K562 (cell line): Measurements from ENCODE around the gene NSMCE1. TPM values are rescaled to one million over a fixed set of nuclear protein-coding genes. Genes with fewer than 3 reads are reported as not detected.
A peak's percentile ranks its signal among the peaks of the same experiment; 100 is the strongest.

Experiments used
- ADNP ChIP-seq: fragments of 200-800 bp; sonication (Bioruptor generic); IDR thresholded peaks from 2 replicates; pipeline ENCODE4 v1.6.1; 2016; ENCODE audit warnings: missing genetic modification characterization, missing compliant biosample characterization
- ATF7 ChIP-seq: fragments of 450-650 bp; IDR thresholded peaks from 2 replicates; pipeline ENCODE4 v1.7.1; 2014; ENCODE audit warnings: mild to moderate bottlenecking, moderate library complexity
- BRD9 ChIP-seq: fragments of 450-650 bp; IDR thresholded peaks from 2 replicates; pipeline ENCODE4 v1.6.1; 2018; ENCODE audit warnings: low read depth; ENCODE audit not compliant: partially characterized antibody
- CREB3L1 ChIP-seq: fragments of 450-650 bp; IDR thresholded peaks from 2 replicates; pipeline ENCODE4 v1.6.1; 2014; ENCODE audit warnings: low read depth, mild to moderate bottlenecking, moderate library complexity, borderline replicate concordance
- E2F3 ChIP-seq: fragments of 250-450 bp; sonication (Bioruptor Pico); IDR thresholded peaks from 2 replicates; pipeline ENCODE4 v1.4.0; 2020; ENCODE audit warnings: mild to moderate bottlenecking
- OTX1 ChIP-seq: fragments of 450-650 bp; formaldehyde crosslinking; IDR thresholded peaks from 2 replicates; pipeline ENCODE4 v1.4.0; 2022; ENCODE audit warnings: mild to moderate bottlenecking
- POLR2A ChIP-seq: fragments of 450-650 bp; conservative IDR thresholded peaks from 2 replicates; pipeline ENCODE4 v1.6.1; 2016
- PRDM10 ChIP-seq: fragments of 450-650 bp; IDR thresholded peaks from 2 replicates; pipeline ENCODE4 v1.6.1; 2018; ENCODE audit not compliant: partially characterized antibody
- RFX1 ChIP-seq: fragments of 450-650 bp; IDR thresholded peaks from 2 replicates; pipeline ENCODE4 v1.6.1; 2016; ENCODE audit warnings: mild to moderate bottlenecking, moderate library complexity
- XRCC5 ChIP-seq: fragments of 200-400 bp; formaldehyde crosslinking; IDR thresholded peaks from 2 replicates; pipeline ENCODE4 v1.6.1; 2017; ENCODE audit warnings: low read depth, mild to moderate bottlenecking, low read length
- ZBTB34 ChIP-seq: fragments of 250-450 bp; sonication (Bioruptor Pico); IDR thresholded peaks from 2 replicates; pipeline ENCODE4 v1.8.0; 2021; ENCODE audit warnings: mild to moderate bottlenecking, moderate library complexity
- ZNF408 ChIP-seq: fragments of 250-450 bp; sonication (Bioruptor Pico); IDR thresholded peaks from 2 replicates; pipeline ENCODE4 v1.4.0; 2020; ENCODE audit warnings: low read depth, mild to moderate bottlenecking, moderate library complexity
- ZNF561 ChIP-seq: fragments of 450-650 bp; formaldehyde crosslinking; conservative IDR thresholded peaks from 2 replicates; pipeline ENCODE4 v1.4.0; 2020; ENCODE audit warnings: mild to moderate bottlenecking, moderate library complexity
- polyA plus RNA-seq, 8 experiments: library from polyadenylated mRNA; depleted of rRNA in 4 of 8; stranded (reverse) in 5 of 8; unstranded in 3 of 8; fragments of >200 nt; fragmentation: Nextera tagmentation in 2 of 8; fragmentation: Illumina TruSeq in 1 of 8; extraction: Ambion mirVana in 2 of 8; extraction: Trizol in 1 of 8; gene quantifications; 2 replicates each; pipeline versions ENCODE4 v1.2.1 to v1.2.3, GENCODE V29; 2011 to 2014; ENCODE audit warnings: inconsistent platforms in 1 of 8, missing spikeins in 1 of 8
- total RNA-seq, 7 experiments: library from RNA; depleted of rRNA in 6 of 7; stranded (reverse); fragments of >200 nt in 6 of 7; fragmentation: Illumina TruSeq in 2 of 7; extraction: Trizol in 2 of 7; gene quantifications; 2 replicates each; pipeline versions ENCODE4 v1.2.1 to v1.2.3, GENCODE V29; 2011 to 2021; ENCODE audit warnings: low replicate concordance in 1 of 7
- TF ChIP-seq, protein P1 (sequence below): sonication (generic); formaldehyde crosslinking; IDR thresholded peaks from 2 replicates; pipeline ENCODE4 v1.8.0; 2022; ENCODE audit warnings: missing genetic modification reagents, mild to moderate bottlenecking, moderate library complexity, borderline replicate concordance
- TF ChIP-seq, protein P2 (sequence below): sonication (generic); formaldehyde crosslinking; IDR thresholded peaks from 2 replicates; pipeline ENCODE4 v1.9.0; 2022; ENCODE audit warnings: mild to moderate bottlenecking, missing genetic modification reagents

The NSMCE1 gene
- total and polyA plus RNA-seq, 9 of the 15 experiments (the other 6 are each of a cell fraction or from before 2014, with no cell fraction given): 52.1 to 163 (median 61.5) TPM

DNA sequence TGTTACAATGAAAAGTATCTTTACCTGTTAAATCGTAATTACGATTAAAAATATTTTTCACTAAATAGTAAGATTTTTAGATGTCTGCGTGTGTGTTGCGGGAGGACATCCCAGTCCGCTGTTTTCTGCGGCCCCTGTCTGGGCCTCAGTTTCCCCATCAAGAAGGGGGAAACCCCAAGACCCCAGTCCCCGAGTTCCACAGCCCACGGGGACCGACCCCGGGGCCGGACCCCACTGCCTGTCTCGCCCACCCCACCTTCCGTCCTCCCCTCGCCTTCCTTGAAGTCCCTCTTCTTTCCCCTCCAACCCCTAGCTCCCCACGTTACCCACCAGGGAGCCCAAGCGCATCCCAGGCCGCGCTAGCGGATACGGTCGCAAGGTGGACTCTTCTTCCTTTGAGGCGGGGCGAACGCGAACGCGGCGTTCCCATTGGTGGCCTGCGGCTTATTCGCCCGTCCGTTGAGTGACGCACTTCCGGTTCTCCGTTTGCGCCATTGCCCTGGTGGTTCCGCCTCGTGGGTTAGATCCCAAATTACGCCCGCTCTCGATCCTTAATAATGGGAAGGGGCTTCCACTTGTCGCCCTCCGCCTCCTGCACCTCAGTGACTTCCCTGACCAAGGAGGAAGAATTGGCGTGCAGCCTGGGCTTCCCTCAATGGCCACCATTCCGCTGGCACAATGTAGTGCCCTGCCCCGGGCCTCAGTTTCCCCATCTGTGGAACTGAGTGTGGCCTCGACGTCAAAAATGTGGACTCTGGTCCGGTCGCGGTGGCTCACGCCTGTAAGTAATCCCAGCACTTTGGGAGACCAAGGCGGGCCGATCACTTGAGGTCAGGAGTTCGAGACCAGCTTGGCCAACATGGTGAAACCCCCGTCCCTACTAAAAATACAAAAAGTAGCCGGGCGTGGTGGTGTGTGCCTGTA is at the start of gene NSMCE1 (continued):
- TF ChIP-seq PRDM10 (peak; percentile 75), RFX1 (no peak), CREB3L1 (0 out of 2 replicates have a peak, but pooled peaks have one; percentile 36), ZBTB34 (CRISPR knock-in tag) (no peak), XRCC5 (0 out of 2 replicates have a peak, but pooled peaks have one; percentile 36), OTX1 (CRISPR knock-in tag) (0 out of 2 replicates have a peak, but pooled peaks have one; percentile 9), ZNF408 (CRISPR knock-in tag) (no peak), ATF7 (peak; percentile 67; the same call in 1 of the 2 replicates), POLR2A (peak; percentile 96), ADNP (peak; percentile 85), ZNF561 (CRISPR knock-in tag) (no peak), E2F3 (CRISPR knock-in tag) (0 out of 2 replicates have a peak, but pooled peaks have one; percentile 60), BRD9 (peak; percentile 24)
- TF ChIP-seq, protein P1, sequence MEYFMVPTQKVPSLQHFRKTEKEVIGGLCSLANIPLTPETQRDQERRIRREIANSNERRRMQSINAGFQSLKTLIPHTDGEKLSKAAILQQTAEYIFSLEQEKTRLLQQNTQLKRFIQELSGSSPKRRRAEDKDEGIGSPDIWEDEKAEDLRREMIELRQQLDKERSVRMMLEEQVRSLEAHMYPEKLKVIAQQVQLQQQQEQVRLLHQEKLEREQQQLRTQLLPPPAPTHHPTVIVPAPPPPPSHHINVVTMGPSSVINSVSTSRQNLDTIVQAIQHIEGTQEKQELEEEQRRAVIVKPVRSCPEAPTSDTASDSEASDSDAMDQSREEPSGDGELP (CRISPR knock-in tag): peak; percentile 70
- TF ChIP-seq, protein P2, sequence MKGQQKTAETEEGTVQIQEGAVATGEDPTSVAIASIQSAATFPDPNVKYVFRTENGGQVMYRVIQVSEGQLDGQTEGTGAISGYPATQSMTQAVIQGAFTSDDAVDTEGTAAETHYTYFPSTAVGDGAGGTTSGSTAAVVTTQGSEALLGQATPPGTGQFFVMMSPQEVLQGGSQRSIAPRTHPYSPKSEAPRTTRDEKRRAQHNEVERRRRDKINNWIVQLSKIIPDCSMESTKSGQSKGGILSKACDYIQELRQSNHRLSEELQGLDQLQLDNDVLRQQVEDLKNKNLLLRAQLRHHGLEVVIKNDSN (CRISPR knock-in tag): peak; percentile 35; the same call in 1 of the 2 replicates
